NCI-H187 treated with DMSO at 0.1 percent for 48 hours (cell line): ENCODE measurements around the gene TOP2B.

Experiments used
- DNase-seq: peaks from one replicate; lab custom pipeline; 2025; lab: John Stamatoyannopoulos, UW

TOP2B gene

DNA sequence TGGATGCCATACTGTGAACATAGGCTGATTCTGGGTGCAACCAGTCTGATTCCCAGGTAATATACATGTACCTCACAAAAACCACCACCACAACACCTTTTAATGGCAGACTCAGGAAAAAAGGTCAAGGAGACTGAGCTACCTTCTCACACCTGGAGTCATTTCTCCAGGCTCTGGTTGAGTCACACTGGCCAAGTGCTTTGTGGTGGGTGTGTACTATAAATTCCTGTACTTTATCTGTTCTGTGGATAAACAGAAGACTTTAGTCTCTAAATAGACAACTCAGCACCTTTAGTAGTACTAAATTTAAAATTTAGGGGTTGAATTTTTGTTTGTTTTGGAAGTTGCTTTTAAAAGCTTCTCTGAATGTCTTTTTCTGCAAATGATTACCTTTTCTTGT, 46.7 kb downstream of the TOP2B start:
- DNase-seq = no peak

DNA sequence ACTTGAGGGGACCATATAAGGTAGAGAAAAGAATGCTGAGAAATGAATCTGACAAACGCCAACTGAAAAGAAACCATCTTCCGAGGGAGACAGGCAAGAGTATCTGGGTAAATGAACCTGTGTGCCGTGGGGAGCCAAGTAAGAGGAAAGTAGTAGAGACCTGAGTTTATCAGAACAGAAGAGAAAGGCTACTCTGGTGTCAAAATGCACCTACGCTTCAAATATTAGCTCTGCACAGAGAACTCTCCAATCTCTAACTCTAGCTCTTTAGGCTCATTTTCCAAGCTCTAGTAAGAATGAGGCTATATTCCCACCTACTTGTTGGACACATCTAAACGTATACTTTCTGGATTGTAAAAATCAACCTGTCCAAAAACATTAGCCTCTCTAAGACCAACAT, 53.5 kb downstream of the TOP2B start:
- DNase-seq = no peak

DNA sequence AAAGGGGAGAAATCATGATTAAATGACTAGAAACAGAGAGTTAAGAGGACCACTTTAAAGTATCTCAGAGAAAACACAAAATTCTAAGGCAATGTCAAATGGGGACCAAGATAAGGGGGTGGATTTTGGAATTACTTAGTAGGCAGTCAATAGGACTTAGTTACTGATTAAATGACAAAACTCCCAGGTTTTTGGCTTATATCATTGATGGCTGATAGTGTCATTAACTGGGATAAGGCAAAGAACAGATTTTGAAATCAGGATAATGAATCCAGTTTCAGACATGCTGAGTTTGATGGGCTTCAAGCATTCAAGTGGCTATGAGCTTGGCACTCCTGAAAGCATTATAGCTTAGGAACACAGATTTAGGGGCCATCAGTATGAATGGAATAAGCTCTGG, 53.9 kb downstream of the TOP2B start:
- no peak for DNase-seq

DNA sequence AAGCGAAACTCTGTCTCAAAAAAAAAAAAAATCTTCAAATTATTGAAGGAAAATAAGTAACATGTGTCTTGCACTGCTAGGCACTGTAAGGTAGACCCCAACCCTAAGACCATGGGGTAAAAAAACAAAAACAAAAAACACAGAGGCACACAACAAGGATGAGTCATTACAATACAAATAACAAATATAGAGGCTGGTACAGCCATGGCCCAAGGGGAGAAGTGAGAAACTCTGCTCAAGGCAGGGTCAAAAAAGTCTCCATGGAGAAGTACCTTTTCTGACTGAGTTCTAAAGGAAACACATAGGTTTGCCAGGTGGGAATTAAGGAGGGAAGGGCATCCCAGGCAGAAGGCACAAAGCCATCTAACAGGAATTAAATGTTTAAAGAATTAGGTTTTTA, 54.5 kb downstream of the TOP2B start:
- no peak for DNase-seq

DNA sequence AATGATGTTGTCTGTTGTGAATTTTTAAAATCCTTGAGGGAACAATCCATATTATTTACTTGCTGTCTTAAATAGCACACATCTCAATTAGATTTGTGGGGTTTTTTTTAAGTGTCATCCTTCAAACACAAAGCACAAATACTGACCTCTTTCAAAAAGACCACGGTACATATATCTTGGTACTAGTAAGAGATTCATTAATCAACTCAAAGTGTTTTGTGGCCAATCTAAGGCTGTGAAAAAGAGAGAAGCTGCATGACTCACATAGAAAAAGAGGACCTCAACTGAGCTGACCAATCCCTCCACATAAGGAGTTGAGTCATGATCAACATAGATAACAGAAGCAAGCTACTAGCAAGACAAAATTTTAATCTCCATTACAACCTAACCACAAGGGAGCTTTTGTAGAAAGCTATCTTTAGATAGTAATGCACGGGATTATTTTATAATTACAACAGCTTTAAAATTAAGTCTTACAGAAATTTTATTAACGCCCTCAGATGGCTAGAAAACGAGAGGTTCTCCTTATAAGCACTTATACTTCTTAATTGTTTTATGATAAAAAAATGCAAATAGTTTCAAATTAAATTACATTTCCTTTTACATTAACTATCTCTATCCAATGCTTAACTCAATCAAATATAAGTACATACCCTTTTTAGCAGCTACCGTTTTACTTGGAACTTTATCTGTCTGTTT, 60.5 kb downstream of the TOP2B start:
- DNase-seq = no peak

DNA sequence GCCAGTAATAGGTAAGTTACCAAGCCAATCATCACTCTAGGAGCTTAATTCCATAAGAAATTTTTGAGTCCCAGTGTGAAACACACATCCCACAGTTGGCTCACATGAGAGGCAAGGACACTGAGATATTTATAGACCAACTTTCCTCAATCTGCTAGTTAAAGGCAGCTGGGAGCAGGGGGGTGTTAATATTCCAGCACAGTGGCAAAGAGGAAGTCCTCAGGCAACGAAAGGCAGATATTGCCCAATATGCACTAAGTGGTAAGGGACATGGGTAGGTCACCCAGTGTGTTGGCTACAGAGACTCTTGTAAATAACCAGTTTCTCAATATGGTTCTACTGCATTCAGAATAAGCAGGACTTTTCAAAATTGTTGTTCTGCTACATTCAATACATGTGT, 61.0 kb downstream of the TOP2B start:
- DNase-seq = no peak

DNA sequence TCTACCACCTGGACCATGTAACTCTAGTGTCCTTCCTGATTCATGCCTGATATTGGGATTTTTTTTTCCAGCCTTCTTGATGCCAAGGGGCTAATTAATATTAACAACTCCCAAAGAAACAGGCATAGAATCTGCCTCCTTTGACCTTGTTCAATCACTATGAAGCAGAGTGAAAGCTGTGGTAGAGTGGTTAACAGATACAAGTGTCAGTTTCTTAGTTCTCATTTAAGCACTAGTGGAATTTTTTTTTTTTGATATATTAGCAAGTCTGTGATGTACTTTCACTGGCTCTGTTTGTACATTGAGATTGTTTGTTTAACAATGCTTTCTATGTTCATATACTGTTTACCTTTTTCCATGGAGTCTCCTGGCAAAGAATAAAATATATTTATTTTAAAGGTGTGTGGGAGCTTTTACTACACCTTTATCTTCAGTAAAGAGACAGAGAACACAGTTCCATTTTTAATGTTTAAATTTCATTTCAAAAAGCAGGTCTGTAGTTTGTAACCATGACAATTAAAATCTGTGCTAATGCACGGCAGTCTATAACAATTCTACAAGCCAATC, 67.1 kb downstream of the TOP2B start:
- DNase-seq = no peak

DNA sequence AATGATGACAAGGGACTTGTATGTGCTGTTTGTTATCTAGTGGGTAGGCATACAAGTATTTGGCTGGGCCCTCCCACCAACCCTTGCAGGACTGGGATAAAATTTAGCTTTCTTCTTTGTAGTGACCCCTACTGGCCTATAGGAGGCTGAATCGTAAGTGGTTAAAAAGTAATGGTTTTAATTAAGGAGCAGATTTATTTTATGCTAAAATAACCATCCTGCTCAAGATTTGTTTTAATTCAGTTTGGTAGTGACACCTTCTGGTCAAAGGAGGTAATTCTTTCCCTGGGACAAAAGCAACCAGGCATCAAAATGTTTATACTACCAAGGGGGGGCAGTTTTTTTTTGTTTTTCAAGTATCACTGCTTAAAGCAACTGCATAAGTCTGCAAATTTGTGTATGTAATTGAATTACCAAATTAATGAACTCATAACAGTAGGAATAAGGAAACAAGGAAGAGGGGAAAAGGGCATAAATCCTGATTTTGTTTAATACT, 70.7 kb downstream of the TOP2B start:
- no peak for DNase-seq

DNA sequence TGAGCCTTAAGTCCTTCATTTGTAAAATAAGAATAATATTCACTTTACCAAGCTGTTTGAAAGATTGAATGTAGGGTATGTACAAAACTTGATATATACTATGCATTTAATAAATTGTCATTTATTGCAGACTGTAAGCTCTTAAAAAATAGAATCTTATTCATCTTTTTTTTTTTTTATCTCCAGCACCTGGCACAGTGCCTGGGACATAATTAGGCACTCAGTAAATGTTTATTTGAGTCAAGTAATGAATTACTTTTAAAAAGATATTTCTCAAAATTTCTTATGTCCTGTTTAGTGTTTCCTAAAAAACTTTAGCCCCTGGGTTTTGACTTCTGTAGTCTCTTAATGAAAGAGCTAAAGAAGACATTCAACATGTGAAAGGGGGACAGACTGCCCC, 71.7 kb downstream of the TOP2B start:
- no peak for DNase-seq

DNA sequence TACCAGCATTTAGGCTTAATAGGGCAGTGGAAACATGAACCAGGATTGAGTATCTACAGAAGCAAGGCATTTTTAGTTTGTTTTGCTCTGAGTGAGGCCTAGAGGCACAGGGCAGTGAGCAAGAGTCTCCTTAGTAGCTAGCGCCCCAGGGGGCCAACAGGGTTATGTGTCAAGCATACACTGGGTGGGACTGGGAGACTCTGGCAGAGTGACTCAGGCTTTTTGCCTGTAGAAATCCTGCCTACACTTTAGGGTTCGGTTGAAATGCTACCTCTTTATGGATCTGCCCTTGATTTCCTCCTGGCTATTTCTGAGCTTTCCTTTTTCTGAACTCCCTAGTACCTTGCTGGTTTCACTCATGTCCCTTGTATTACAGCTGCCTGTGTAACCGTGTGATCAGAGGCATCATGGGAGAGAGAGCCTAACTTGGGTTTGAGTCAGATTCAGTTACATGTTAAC, 72.2 kb downstream of the TOP2B start:
- DNase-seq = no peak

DNA sequence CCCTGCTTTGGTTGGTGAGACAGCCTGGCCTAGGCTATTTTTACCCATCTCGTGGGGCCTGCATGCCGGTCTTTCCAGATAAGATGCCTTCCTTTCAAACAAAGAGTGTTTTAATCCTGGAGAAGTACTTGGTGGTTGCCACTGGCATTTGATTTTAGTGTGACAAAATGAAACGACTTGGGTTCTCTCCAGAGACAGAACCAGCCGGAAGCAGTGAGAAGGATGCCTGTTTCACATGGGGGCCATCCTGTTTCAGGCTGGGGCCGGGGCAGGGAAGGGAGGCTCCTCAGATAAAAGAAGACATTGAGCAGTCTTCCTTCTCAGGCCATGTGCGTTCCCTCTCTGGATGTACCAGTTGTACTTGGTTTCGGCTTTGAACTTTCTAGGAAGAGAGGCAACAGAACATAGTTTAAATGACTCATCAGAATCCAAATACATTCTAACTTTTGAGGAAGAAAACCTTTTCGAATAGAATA, 74.9 kb downstream of the TOP2B start:
- DNase-seq = no peak

DNA sequence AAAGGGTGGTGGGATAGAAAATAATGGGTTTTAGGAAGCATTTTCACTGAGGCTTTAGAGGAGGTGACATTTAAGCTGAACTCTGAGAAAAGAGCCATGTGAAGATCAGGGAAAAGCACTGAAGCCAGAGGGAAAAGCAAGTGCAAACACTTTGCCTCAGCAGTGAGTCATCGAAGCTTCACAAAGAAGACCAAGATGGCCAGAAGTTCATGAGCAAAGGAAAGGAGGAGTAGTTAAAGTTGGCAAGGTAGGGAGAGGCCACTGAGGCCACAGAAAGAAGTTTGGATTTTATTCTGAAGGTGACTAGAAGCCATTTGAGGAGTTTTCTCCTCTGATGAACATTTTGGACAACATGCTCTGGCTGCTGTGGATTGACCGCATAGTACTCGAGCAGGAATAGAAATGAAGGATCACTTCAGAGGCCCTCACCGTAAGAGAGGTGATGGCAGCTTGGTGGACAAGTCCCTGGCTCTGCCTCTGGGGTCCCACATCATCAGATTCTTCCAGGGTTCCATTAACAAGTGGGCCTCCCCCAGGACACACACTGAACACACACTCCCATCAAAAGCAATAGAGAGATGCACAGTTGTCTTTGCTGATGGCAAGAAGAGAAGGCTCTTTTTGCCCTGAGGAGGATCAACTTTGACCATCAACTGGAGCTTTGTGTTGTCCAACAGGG, 75.5 kb downstream of the TOP2B start:
- no peak for DNase-seq

DNA sequence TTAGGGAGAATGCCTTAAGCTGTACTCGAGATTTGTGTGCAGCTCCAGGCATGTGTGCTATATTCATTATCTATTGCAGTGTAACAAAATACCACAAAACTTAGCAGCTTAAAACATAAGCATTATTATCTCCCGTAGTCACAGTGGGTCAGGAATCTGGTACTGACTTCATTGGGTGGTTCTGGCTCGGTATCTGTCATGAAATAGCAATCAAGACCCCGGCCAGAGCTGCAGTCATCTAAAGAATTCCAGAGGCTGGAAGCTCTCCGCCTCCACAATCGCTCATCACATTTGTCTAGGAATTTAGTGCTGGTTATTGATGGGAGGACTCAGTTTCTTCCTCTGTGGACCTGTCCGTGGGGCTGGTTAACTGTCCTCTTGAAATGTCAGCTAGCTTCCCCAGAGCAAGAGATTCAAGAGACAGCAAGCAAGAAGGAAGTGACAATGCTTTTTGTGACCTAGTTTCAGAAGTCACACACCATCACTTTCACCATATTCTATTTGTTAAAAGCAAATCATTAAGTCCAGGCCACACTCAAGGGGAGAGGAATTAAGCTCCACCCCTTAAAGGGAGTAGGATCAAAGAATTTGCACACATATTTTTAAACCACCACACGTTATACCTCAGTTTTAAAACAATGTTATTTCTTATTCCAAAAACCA, 76.1 kb downstream of the TOP2B start:
- DNase-seq = no peak

DNA sequence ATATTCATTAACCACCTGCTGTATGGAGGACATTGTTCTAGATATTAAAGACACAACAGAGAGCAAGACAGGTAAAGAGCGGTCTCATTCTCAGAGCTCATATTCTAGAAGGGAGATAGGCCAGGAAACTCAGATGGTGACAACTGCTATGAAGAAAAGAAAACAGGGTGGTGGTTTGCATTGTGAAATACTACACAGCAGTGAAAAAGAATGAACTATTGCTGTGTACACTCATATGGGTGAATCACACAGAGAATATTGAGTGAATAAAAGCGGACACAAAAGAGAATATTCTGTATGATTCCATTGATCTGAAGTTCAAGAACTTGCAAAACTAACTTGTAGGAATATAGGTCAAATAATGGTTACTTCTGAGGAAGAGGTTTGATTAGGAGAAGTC, 76.7 kb downstream of the TOP2B start:
- DNase-seq = no peak

DNA sequence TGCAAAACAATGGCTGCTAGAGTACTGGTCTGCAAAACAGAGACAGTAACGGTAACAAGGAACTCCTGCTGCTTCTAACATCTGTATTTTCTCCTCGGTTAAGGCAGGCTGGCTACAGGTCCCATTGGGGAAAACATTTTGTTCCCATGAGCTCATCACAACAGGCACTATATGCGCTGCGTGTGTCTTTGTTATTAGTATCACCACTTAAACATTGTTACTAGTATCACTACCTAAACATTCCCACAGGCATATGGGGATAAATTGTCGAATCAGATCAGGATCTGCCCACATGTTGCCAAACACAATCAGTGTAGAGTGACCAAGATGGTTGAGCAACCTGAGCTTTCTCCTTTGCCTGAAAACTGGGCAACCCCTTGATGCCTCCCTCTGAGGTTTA, 77.2 kb downstream of the TOP2B start:
- DNase-seq = no peak

DNA sequence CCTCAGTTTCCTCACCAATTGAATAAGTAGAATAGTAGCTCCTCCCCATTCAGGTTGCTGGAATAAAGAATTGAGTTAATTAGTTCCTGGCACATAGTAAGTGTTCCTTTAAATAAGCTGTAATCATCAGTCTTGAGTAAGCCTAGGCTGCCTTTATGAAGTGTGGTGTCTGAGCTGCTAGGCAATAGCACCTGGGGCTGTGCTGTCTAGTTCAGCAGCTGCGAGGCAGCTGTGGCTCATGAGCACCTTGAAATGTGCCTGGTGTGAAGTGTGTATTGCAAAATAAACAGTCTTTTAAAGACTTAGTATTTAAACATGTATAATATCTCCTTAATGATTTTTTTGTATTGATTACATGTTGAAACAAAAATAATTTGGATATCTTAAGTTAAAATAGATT, 77.6 kb downstream of the TOP2B start:
- no peak for DNase-seq

DNA sequence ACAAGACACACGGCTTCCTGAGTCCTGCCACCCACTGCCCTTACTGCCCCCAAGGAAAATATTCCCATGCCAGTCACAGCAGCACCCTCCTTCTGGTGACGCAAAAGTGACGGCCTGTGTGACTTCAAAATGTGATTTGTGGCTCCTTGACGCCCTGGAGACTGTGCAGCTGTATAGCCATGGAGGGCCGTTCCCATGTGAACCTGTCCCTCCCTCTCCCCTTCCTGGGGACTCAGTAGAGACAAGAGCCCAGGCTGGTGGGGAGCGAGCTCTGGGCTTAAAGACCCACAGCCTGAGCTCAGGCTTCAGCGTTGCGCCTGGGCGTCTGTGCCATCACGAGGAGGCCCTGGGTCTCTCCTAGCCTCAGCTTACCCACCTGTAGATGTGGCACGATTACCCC, 78.2 kb downstream of the TOP2B start:
- DNase-seq = no peak

DNA sequence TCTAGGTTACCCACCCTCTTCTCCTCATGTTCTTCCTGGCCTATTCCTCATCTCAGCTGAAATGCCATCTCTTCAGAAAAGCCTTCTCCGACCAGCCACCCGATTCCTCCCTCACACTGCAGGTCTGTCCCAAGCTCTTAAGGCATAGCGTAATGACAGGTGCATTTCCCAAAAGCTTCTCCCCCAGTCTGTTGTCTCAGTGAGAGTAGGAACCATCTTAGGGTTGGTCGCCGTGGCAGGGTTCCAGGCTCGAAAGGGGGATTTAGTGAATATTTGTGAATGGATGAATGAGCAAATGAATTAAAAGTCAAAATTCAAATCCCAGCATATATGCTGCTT, 78.6 kb downstream of the TOP2B start:
- DNase-seq = no peak

DNA sequence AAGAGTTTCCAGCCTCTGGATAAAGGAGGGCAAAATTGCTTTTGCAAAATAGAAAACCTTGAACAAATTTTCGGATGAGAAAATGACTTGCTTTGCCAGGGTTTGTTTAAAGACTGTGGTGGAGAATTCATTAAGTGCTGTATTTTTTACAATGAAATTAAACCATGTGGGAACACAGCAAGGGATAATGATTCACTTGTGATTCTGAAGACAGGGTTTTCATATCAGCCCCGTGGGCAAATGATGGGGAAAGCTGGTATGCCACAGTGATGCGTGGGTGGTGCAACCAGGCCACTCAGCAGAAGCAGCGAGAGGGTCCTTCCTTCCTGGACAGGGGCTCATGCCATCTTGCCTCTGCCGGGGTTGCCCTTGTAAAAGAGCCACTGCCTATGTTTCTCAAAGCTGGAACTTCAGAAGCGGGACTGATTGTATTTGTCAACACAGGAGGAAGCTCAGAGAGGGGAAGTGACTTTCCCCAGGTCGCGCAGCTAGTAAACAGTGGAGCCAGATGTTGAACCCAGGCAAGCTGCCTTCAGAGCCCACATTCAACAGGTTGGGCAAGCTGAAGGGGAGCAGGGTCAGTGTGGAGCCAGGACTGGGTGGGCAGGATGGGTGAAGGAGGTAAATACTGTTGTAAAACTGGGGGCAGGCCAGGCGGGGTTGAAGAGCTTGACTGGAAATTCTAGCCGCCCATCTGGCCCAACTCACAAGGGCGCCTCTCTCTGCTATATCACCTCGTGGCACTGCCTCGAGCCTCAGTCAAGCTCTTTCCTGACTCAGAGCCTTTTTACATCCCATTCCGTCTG, 79.1 kb downstream of the TOP2B start:
- no peak for DNase-seq

DNA sequence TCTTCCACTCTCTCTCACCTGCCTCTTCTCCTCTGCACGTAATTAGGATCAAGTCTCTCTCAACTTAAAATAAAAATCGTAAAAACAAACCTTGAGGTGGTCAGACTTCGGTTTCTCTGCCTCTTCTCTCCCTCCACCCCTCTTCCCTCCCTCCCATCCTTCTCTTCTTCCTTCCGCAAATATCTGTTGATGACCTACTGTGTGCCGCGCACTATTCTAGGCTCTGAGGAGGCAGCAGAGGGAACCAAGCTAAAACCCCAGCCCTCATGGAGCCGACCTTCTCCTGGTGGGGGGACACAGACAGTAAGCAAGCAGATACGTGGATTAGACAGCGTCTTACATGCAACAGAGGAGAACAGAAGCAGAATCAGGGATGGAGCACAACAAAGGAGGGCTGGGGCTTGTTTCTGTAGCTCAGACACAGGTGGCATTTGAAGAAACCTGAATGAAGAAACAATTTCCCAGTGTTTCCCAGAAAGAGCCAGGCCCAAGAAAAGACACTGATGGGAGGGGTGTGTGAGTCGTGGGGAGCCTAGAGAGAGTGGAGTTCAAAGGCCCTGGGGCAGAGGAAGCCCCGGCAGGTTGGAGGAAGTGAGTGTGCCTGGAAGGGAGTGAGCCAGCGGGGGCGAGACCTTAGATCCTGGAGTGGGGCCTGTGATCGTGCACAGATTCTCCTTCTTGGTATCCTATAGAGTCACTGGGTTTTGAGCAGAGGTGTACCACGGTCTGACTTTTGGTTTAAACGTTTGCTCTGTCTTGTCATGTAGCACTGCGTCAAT, 80.5 kb downstream of the TOP2B start:
- no peak for DNase-seq

DNA sequence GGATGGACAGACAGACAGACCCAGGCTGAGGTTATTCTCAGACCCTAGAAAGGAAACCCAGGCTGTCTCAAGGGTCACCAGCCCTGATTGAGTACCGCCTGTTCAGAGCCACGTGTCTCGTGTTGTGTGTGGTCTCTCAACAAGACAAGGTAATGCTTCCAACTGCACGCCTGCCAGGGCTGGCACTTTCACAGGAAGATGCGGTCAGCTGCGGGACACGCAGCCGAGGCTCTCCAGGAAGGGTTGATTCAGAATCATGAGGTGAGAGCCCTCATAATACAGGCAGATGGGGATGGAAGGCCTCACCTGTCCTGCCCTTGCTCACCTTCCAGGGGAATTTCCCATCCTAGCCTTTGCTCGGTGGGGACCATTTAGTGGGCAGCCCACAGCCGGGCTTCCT, 81.4 kb downstream of the TOP2B start:
- no peak for DNase-seq
